Activated naive CD8-positive, alpha-beta T cell treated with anti-CD3 and anti-CD28 coated beads, Interleukin-2, amount 50 U/mL, for 24 hours (primary cell): ENCODE data around the gene GLDC.

Source experiments
- ATAC-seq: fragments of 150-1000 bp; cut with Tn5 transposase; one replicate; pipeline ENCODE4 v1.10.0; 2021
- DNase-seq: peaks from one replicate; pipeline ENCODE4 v3.0.0; 2021
- H3K27ac Mint-ChIP-seq: one replicate; pipeline ENCODE4 v1.8.0; 2021; ENCODE audit warnings: mild to moderate bottlenecking, mixed read lengths
- H3K27me3 Mint-ChIP-seq: one replicate; pipeline ENCODE4 v1.8.0; 2021; ENCODE audit warnings: mixed read lengths
- H3K36me3 Mint-ChIP-seq: one replicate; pipeline ENCODE4 v1.8.0; 2021; ENCODE audit warnings: low read depth, mixed read lengths
- H3K4me1 Mint-ChIP-seq: one replicate; pipeline ENCODE4 v1.8.0; 2021; ENCODE audit warnings: mixed read lengths
- H3K4me3 Mint-ChIP-seq: one replicate; pipeline ENCODE4 v1.8.0; 2021; ENCODE audit warnings: mild to moderate bottlenecking, moderate library complexity, mixed read lengths
- H3K9me3 Mint-ChIP-seq: one replicate; pipeline ENCODE4 v1.8.0; 2021; ENCODE audit warnings: mixed read lengths

The GLDC gene

GRCh38 chr9:6502399-6502798, 143.1 kb downstream of the GLDC start:
- H3K36me3 Mint-ChIP-seq = peaks cover 58% of the 10 kb centered on the region
- H3K27me3 Mint-ChIP-seq = no peaks in the 10 kb centered on the region
- H3K9me3 Mint-ChIP-seq = no peaks in the 10 kb centered on the region
- no peak overlapping the region for H3K27ac Mint-ChIP-seq
- no peak overlapping the region for H3K4me3 Mint-ChIP-seq
- no peaks in the 10 kb centered on the region for H3K4me1 Mint-ChIP-seq
- no peak for DNase-seq
- no peak for ATAC-seq

GRCh38 chr9:6501526-6502210, 143.9 kb downstream of the GLDC start:
- no peak overlapping the region for H3K27ac Mint-ChIP-seq
- H3K27me3 Mint-ChIP-seq = no peaks in the 10 kb centered on the region
- DNase-seq (no peak), ATAC-seq (no peak)
- H3K9me3 Mint-ChIP-seq = no peaks in the 10 kb centered on the region
- no peak overlapping the region for H3K4me3 Mint-ChIP-seq
- peaks cover 58% of the 10 kb centered on the region for H3K36me3 Mint-ChIP-seq
- no peaks in the 10 kb centered on the region for H3K4me1 Mint-ChIP-seq

GRCh38 chr9:6498982-6499381, 146.5 kb downstream of the GLDC start:
- Mint-ChIP-seq H3K9me3 (no peaks in the 10 kb centered on the region), H3K36me3 (peaks cover 48% of the 10 kb centered on the region), H3K27ac (no peak overlapping the region), H3K27me3 (no peaks in the 10 kb centered on the region), H3K4me3 (no peak overlapping the region), H3K4me1 (no peaks in the 10 kb centered on the region)
- ATAC-seq (no peak), DNase-seq (no peak)

GRCh38 chr9:6495466-6495865, 150.1 kb downstream of the GLDC start:
- H3K9me3 Mint-ChIP-seq = no peaks in the 10 kb centered on the region
- H3K27me3 Mint-ChIP-seq = no peaks in the 10 kb centered on the region
- no peak for DNase-seq
- H3K4me3 Mint-ChIP-seq = no peak overlapping the region
- no peaks in the 10 kb centered on the region for H3K4me1 Mint-ChIP-seq
- H3K27ac Mint-ChIP-seq = no peak overlapping the region
- H3K36me3 Mint-ChIP-seq = peaks cover 46% of the 10 kb centered on the region
- ATAC-seq = no peak

GRCh38 chr9:6490863-6491262, 154.7 kb downstream of the GLDC start:
- ATAC-seq = no peak
- no peak overlapping the region for H3K4me3 Mint-ChIP-seq
- H3K36me3 Mint-ChIP-seq = peaks cover 51% of the 10 kb centered on the region
- H3K27ac Mint-ChIP-seq = no peak overlapping the region
- no peaks in the 10 kb centered on the region for H3K9me3 Mint-ChIP-seq
- no peaks in the 10 kb centered on the region for H3K4me1 Mint-ChIP-seq
- DNase-seq = no peak
- H3K27me3 Mint-ChIP-seq = no peaks in the 10 kb centered on the region

- Mint-ChIP-seq H3K4me1 (no peaks in the 10 kb centered on the region), H3K4me3 (no peak overlapping the region), H3K27me3 (no peaks in the 10 kb centered on the region), H3K27ac (no peak overlapping the region), H3K9me3 (no peaks in the 10 kb centered on the region), H3K36me3 (peaks cover 48% of the 10 kb centered on the region)
- ATAC-seq (no peak), DNase-seq (no peak)
Observed at GRCh38 chr9:6489099-6489498, 156.4 kb downstream of the GLDC start.

GRCh38 chr9:6488395-6488794, 157.1 kb downstream of the GLDC start:
- no peak overlapping the region for H3K4me3 Mint-ChIP-seq
- H3K4me1 Mint-ChIP-seq = no peaks in the 10 kb centered on the region
- no peaks in the 10 kb centered on the region for H3K27me3 Mint-ChIP-seq
- H3K9me3 Mint-ChIP-seq = no peaks in the 10 kb centered on the region
- ATAC-seq (no peak), DNase-seq (no peak)
- peaks cover 45% of the 10 kb centered on the region for H3K36me3 Mint-ChIP-seq
- H3K27ac Mint-ChIP-seq = no peak overlapping the region

GRCh38 chr9:6484210-6484609, 161.3 kb downstream of the GLDC start:
- Mint-ChIP-seq H3K27ac (no peak overlapping the region), H3K4me1 (no peaks in the 10 kb centered on the region), H3K4me3 (no peak overlapping the region), H3K36me3 (peaks cover 35% of the 10 kb centered on the region), H3K9me3 (no peaks in the 10 kb centered on the region), H3K27me3 (no peaks in the 10 kb centered on the region)
- ATAC-seq (no peak), DNase-seq (no peak)
